NCI-H748 (cell line): ENCODE results near the gene SPC24.
"Not testable (repeated sequence)": the region's sequence is repeated elsewhere in the genome, so short reads cannot be mapped to it uniquely, and the experiment has no call there.

Experiments used
- DNase-seq: peaks from one replicate; lab custom pipeline; 2025; ENCODE audit not compliant: unreplicated experiment; lab: John Stamatoyannopoulos, UW

SPC24 gene

GRCh38 chr19:11131471-11131870 is 24.1 kb downstream of the SPC24 start:
- DNase-seq = no peak

- DNase-seq = peak; percentile 12
Measured at GRCh38 chr19:11130824-11131455, 24.6 kb downstream of the SPC24 start.

GRCh38 chr19:11127905-11128304 is 27.7 kb downstream of the SPC24 start:
- DNase-seq = no peak

GRCh38 chr19:11125994-11126685 is 29.4 kb downstream of the SPC24 start:
- peak; percentile 46 for DNase-seq

GRCh38 chr19:11124157-11124556 is 31.4 kb downstream of the SPC24 start:
- not testable (repeated sequence) for DNase-seq

- no peak for DNase-seq
Measured at GRCh38 chr19:11123114-11123513, 32.5 kb downstream of the SPC24 start.

GRCh38 chr19:11121963-11122362 is 33.6 kb downstream of the SPC24 start:
- DNase-seq = not testable (repeated sequence)

GRCh38 chr19:11116507-11116906 is 39.1 kb downstream of the SPC24 start:
- DNase-seq = no peak

- no peak for DNase-seq
Measured at GRCh38 chr19:11115895-11116446, 39.6 kb downstream of the SPC24 start.

- DNase-seq = no peak
Measured at GRCh38 chr19:11115042-11115441, 40.5 kb downstream of the SPC24 start.

- DNase-seq = no peak
Measured at GRCh38 chr19:11113140-11113708, 42.4 kb downstream of the SPC24 start.

- no peak for DNase-seq
Measured at GRCh38 chr19:11111771-11112144, 43.8 kb downstream of the SPC24 start.

- DNase-seq = no peak
Measured at GRCh38 chr19:11111117-11111770, 44.3 kb downstream of the SPC24 start.

GRCh38 chr19:11108746-11109145 is 46.8 kb downstream of the SPC24 start:
- no peak for DNase-seq

GRCh38 chr19:11106477-11106876 is 49.1 kb downstream of the SPC24 start:
- no peak for DNase-seq

- no peak for DNase-seq
Measured at GRCh38 chr19:11105014-11105636, 50.5 kb downstream of the SPC24 start.

GRCh38 chr19:11103667-11104066 is 51.9 kb downstream of the SPC24 start:
- not testable (repeated sequence) for DNase-seq

- no peak for DNase-seq
Measured at GRCh38 chr19:11102944-11103343, 52.6 kb downstream of the SPC24 start.

- no peak for DNase-seq
Measured at GRCh38 chr19:11101057-11101456, 54.5 kb downstream of the SPC24 start.

GRCh38 chr19:11100049-11100448 is 55.5 kb downstream of the SPC24 start:
- DNase-seq = no peak

GRCh38 chr19:11098861-11099260 is 56.7 kb downstream of the SPC24 start:
- DNase-seq = no peak
